ENCODE data around the gene CTNND2.

DNA sequence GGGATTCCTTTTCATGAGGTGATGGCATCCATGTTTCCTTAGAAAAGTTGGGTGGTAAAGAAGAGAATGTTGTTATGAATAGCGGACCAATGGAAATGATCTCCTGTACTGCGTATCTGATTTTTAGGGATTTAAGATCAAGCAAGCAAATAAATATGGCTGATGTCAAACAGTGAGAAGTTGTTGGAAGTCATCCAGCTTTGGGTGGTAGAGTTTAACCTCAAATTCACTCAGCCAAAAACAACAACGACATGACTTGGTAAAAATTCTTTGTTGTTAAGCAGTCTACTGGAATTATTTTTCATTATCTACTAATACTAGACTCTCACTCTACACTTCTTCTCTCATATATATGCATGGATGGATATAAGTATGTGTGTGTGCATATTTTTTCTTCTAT lies 426.5 kb downstream of the CTNND2 start:
- TF ChIP-seq POLR2A (IDR thresholded peaks at IDR 0.05), result no peak
- TF ChIP-seq, protein P1, sequence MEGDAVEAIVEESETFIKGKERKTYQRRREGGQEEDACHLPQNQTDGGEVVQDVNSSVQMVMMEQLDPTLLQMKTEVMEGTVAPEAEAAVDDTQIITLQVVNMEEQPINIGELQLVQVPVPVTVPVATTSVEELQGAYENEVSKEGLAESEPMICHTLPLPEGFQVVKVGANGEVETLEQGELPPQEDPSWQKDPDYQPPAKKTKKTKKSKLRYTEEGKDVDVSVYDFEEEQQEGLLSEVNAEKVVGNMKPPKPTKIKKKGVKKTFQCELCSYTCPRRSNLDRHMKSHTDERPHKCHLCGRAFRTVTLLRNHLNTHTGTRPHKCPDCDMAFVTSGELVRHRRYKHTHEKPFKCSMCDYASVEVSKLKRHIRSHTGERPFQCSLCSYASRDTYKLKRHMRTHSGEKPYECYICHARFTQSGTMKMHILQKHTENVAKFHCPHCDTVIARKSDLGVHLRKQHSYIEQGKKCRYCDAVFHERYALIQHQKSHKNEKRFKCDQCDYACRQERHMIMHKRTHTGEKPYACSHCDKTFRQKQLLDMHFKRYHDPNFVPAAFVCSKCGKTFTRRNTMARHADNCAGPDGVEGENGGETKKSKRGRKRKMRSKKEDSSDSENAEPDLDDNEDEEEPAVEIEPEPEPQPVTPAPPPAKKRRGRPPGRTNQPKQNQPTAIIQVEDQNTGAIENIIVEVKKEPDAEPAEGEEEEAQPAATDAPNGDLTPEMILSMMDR (IDR thresholded peaks at IDR 0.05), result no peak

All from Peyer's patch (tissue), 4 donors.